SH-SY5Y (cell line): ENCODE measurements around the gene ADGRL2.

Experiments used
- GATA2 ChIP-seq: IDR thresholded peaks from 2 replicates; pipeline ENCODE4 v1.6.1; 2011; ENCODE audit warnings: mild to moderate bottlenecking, low read depth, low read length
- GATA3 ChIP-seq: IDR thresholded peaks from 2 replicates; pipeline ENCODE4 v1.6.1; 2011; ENCODE audit warnings: low read depth, mild to moderate bottlenecking, low read length, moderate library complexity

DNA sequence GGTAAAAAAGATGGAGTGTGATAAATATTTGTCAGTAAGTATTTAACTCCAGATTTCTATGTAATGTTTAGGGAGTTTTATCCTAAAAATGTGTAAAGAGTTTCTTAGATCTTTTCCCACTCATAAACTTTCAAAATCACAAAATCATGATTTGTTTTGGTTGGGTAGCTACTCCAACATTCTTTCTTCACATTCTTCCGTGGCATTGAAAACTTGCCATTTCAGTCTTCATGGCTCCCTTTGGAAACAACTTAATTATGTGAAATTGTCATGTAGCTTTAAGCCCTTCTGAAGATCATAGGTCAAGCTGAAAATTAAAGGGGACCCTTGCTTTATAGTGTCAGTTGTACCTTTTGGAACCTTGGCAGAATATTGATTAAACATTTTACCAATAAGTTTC is 73.2 kb downstream of the ADGRL2 start:
- TF ChIP-seq GATA2 (no peak), GATA3 (no peak)
